SK-N-SH treated with all-trans-retinoic acid at 6 μM for 48 hours (cell line): ENCODE measurements around the gene CLDN11.

Experiments used
- ARNTL ChIP-seq: fragments of 450-650 bp; formaldehyde crosslinking; IDR thresholded peaks from 2 replicates; pipeline ENCODE4 v1.5.0; 2020; ENCODE audit warnings: low read depth, mild to moderate bottlenecking, moderate library complexity, borderline replicate concordance
- CSDC2 ChIP-seq: fragments of 250-450 bp; sonication (Bioruptor Pico); IDR thresholded peaks from 2 replicates; pipeline ENCODE4 v1.5.0; 2020; ENCODE audit warnings: mild to moderate bottlenecking, moderate library complexity
- ESRRG ChIP-seq: fragments of 250-450 bp; sonication (Bioruptor Pico); IDR thresholded peaks from 2 replicates; pipeline ENCODE4 v1.6.1; 2021; ENCODE audit warnings: mild to moderate bottlenecking
- GLIS3 ChIP-seq: fragments of 250-450 bp; sonication (Bioruptor Pico); IDR thresholded peaks from 2 replicates; pipeline ENCODE4 v1.5.0; 2020; ENCODE audit warnings: mild to moderate bottlenecking, moderate library complexity
- ISL1 ChIP-seq: fragments of 250-450 bp; sonication (Bioruptor Pico); IDR thresholded peaks from 2 replicates; pipeline ENCODE4 v2.1.2; 2022; ENCODE audit warnings: mild to moderate bottlenecking, moderate library complexity
- TCF4 ChIP-seq: fragments of 250-450 bp; sonication (Bioruptor Pico); IDR thresholded peaks from 2 replicates; pipeline ENCODE4 v1.8.0; 2021; ENCODE audit warnings: mild to moderate bottlenecking, moderate library complexity, borderline replicate concordance
- ZC3H10 ChIP-seq: fragments of 250-450 bp; sonication (Bioruptor Pico); IDR thresholded peaks from 2 replicates; pipeline ENCODE4 v1.5.1; 2021; ENCODE audit warnings: mild to moderate bottlenecking, moderate library complexity
- ZNF70 ChIP-seq: fragments of 450-650 bp; formaldehyde crosslinking; IDR thresholded peaks from 2 replicates; pipeline ENCODE4 v1.5.0; 2020; ENCODE audit warnings: mild to moderate bottlenecking, moderate library complexity
- TF ChIP-seq, protein P1 (sequence below): fragments of 250-450 bp; sonication (Bioruptor Pico); IDR thresholded peaks from 2 replicates; pipeline ENCODE4 v1.8.0; 2020; ENCODE audit warnings: mild to moderate bottlenecking, moderate library complexity, borderline replicate concordance
- TF ChIP-seq, protein P2 (sequence below): fragments of 250-450 bp; sonication (Bioruptor Pico); IDR thresholded peaks from 2 replicates; pipeline ENCODE4 v1.5.1; 2020; ENCODE audit warnings: low read depth, mild to moderate bottlenecking, moderate library complexity

DNA sequence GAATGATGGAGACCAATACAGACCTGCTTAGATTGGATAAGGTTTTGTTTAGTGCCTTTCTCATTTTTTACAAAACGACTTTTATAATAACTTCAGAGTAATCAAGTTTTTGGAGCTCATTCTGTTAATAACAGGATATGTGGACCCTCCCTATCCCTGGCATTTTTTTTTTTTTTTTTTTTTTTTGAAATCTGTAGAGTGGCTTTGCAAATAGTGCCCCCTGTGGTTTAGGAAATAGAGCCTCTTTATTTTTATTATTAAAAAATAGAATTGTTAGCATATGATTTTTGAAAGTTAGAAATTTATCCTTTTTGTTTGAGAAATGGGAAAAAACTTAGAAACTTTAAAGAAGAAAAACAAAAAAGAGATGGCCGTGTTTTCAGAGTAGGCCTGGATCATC lies 49.7 kb upstream of the CLDN11 start:
- TF ChIP-seq ISL1 (CRISPR knock-in tag) (no peak), ZC3H10 (no peak), ZNF70 (CRISPR knock-in tag) (no peak), ESRRG (CRISPR knock-in tag) (no peak), TCF4 (CRISPR knock-in tag) (no peak), ARNTL (CRISPR knock-in tag) (no peak), CSDC2 (CRISPR knock-in tag) (no peak), GLIS3 (CRISPR knock-in tag) (no peak)
- TF ChIP-seq, protein P1, sequence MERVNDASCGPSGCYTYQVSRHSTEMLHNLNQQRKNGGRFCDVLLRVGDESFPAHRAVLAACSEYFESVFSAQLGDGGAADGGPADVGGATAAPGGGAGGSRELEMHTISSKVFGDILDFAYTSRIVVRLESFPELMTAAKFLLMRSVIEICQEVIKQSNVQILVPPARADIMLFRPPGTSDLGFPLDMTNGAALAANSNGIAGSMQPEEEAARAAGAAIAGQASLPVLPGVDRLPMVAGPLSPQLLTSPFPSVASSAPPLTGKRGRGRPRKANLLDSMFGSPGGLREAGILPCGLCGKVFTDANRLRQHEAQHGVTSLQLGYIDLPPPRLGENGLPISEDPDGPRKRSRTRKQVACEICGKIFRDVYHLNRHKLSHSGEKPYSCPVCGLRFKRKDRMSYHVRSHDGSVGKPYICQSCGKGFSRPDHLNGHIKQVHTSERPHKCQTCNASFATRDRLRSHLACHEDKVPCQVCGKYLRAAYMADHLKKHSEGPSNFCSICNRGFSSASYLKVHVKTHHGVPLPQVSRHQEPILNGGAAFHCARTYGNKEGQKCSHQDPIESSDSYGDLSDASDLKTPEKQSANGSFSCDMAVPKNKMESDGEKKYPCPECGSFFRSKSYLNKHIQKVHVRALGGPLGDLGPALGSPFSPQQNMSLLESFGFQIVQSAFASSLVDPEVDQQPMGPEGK (CRISPR knock-in tag), result no peak
- TF ChIP-seq, protein P2, sequence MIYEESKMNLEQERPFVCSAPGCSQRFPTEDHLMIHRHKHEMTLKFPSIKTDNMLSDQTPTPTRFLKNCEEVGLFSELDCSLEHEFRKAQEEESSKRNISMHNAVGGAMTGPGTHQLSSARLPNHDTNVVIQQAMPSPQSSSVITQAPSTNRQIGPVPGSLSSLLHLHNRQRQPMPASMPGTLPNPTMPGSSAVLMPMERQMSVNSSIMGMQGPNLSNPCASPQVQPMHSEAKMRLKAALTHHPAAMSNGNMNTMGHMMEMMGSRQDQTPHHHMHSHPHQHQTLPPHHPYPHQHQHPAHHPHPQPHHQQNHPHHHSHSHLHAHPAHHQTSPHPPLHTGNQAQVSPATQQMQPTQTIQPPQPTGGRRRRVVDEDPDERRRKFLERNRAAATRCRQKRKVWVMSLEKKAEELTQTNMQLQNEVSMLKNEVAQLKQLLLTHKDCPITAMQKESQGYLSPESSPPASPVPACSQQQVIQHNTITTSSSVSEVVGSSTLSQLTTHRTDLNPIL (CRISPR knock-in tag), result no peak
